ENCODE measurements around the gene AP2M1.
A peak's percentile ranks its signal among the peaks of the same experiment; 100 is the strongest.

AP2M1 gene

GRCh38 chr3:184183679-184184078 lies 9.0 kb downstream of the AP2M1 start:
- no peak for DNase-seq

GRCh38 chr3:184184546-184185230 lies 10.0 kb downstream of the AP2M1 start:
- DNase-seq: no peak

- peak; percentile 99 for DNase-seq
These were observed 11.0 kb downstream of the AP2M1 start for GRCh38 chr3:184185461-184186183.

- DNase-seq: no peak
These were observed 11.7 kb downstream of the AP2M1 start, which contains the start of gene ABCF3 for GRCh38 chr3:184186184-184186901. ABCF3 (plus strand) TSS chr3:184186199; CDS start chr3:184186208, 9 bp downstream.

GRCh38 chr3:184186902-184187207 lies 12.2 kb downstream of the AP2M1 start:
- no peak for DNase-seq

GRCh38 chr3:184188080-184188479 lies 13.4 kb downstream of the AP2M1 start:
- DNase-seq: no peak

- no peak for DNase-seq
These were observed 14.8 kb downstream of the AP2M1 start for GRCh38 chr3:184189421-184189820.

GRCh38 chr3:184192889-184193288 lies 18.2 kb downstream of the AP2M1 start:
- no peak for DNase-seq

- DNase-seq: no peak
These were observed 19.4 kb downstream of the AP2M1 start for GRCh38 chr3:184193991-184194539.

- no peak for DNase-seq
These were observed 21.9 kb downstream of the AP2M1 start for GRCh38 chr3:184196536-184196935.

GRCh38 chr3:184198509-184198908 lies 23.9 kb downstream of the AP2M1 start:
- DNase-seq: no peak

- DNase-seq: no peak
These were observed 26.2 kb downstream of the AP2M1 start for GRCh38 chr3:184200825-184201224.

GRCh38 chr3:184203526-184203925 lies 28.9 kb downstream of the AP2M1 start:
- no peak for DNase-seq

GRCh38 chr3:184209146-184209923 lies 34.7 kb downstream of the AP2M1 start:
- DNase-seq: no peak

- no peak for DNase-seq
These were observed 36.6 kb downstream of the AP2M1 start for GRCh38 chr3:184211297-184211696.

- no peak for DNase-seq
These were observed 37.1 kb downstream of the AP2M1 start for GRCh38 chr3:184211718-184212117.

GRCh38 chr3:184218814-184219213 lies 44.2 kb downstream of the AP2M1 start:
- DNase-seq: no peak

- no peak for DNase-seq
These were observed 47.9 kb downstream of the AP2M1 start for GRCh38 chr3:184222521-184222920.

- no peak for DNase-seq
These were observed 49.3 kb downstream of the AP2M1 start for GRCh38 chr3:184223946-184224345.

- no peak for DNase-seq
These were observed 52.9 kb downstream of the AP2M1 start for GRCh38 chr3:184227481-184227935.

GRCh38 chr3:184228376-184229137 lies 53.9 kb downstream of the AP2M1 start:
- no peak for DNase-seq
